PC-3 (cell line): ENCODE data around the gene GDPD1.

ENCODE experiments used
- CTCF ChIP-seq: fragments of 300-600 bp; sonication (generic); conservative IDR thresholded peaks from 2 replicates; pipeline ENCODE4 v1.5.1; 2017; ENCODE audit warnings: antibody characterized with exemption, low read depth, mild to moderate bottlenecking, low read length
- EZH2 ChIP-seq: fragments of 300-600 bp; sonication (generic); IDR thresholded peaks from one replicate; pipeline ENCODE4 v1.6.1; 2017; ENCODE audit warnings: antibody characterized with exemption, mild to moderate bottlenecking, low read length; ENCODE audit not compliant: unreplicated experiment
- EZH2phosphoT487 ChIP-seq: fragments of 300-600 bp; sonication (generic); IDR thresholded peaks from 2 replicates; pipeline ENCODE4 v1.6.1; 2018; ENCODE audit warnings: mild to moderate bottlenecking, antibody characterized with exemption, low read length, borderline replicate concordance

GRCh38 chr17:59310263-59310920, 90.1 kb downstream of the GDPD1 start:
- TF ChIP-seq CTCF: no peak
- no peak for TF ChIP-seq EZH2phosphoT487
- TF ChIP-seq EZH2: no peak
